CD4-positive, alpha-beta T cell (primary cell): ENCODE data around the gene FBXL17. TPM values are rescaled to one million over a fixed set of nuclear protein-coding genes. Genes with fewer than 3 reads are reported as not detected.

Source experiments
- ATAC-seq: fragments of 200-7000 bp; cut with Tn5 transposase; one replicate; pipeline ENCODE4 v1.10.0; 2022; ENCODE audit warnings: mild to moderate bottlenecking; ENCODE audit not compliant: poor library complexity
- CTCF ChIA-PET: fragments of 350-600 bp; sonication (Branson Sonifier 250); formaldehyde crosslinking; loops from one replicate; lab custom pipeline; 2021; ENCODE audit warnings: antibody characterized with exemption, inconsistent platforms; lab: Charles Lee
- POLR2A ChIA-PET: fragments of 350-600 bp; sonication (Branson Sonifier 250); formaldehyde crosslinking; loops from one replicate; lab custom pipeline; 2021; ENCODE audit warnings: antibody characterized with exemption, inconsistent platforms; lab: Charles Lee
- DNase-seq, 14 experiments: peaks; one replicate each; pipeline ENCODE4 v3.0.0-alpha.2; 2013 to 2020; ENCODE audit warnings: mixed read lengths in 2 of 14
- H3K27ac ChIP-seq, 2 donors: one replicate each; pipeline versions ENCODE4 v1.5.1 to v1.7.0; 2013; ENCODE audit warnings: low read length in 2 of 2, low read depth in 1 of 2, mild to moderate bottlenecking in 1 of 2
- H3K27me3 ChIP-seq, 2 experiments: 1 replicate in 1 of 2; 2 replicates in 1 of 2; pipeline versions ENCODE4 v1.6.1 to v1.7.0; 2013; ENCODE audit warnings: low read length in 2 of 2, control low read depth in 1 of 2, mild to moderate bottlenecking in 1 of 2, moderate library complexity in 1 of 2; ENCODE audit not compliant: insufficient read depth in 2 of 2, control insufficient read depth in 1 of 2
- H3K36me3 ChIP-seq: one replicate; pipeline ENCODE4 v1.6.1; 2013; ENCODE audit warnings: low read length, control low read depth; ENCODE audit not compliant: insufficient read depth
- H3K4me1 ChIP-seq: one replicate; pipeline ENCODE4 v1.6.1; 2013; ENCODE audit warnings: low read length, control low read depth; ENCODE audit not compliant: insufficient read depth
- H3K4me3 ChIP-seq: one replicate; pipeline ENCODE4 v1.5.1; 2013; ENCODE audit warnings: mild to moderate bottlenecking, low read length, moderate library complexity
- H3K9me3 ChIP-seq, 2 experiments: 1 replicate in 1 of 2; 2 replicates in 1 of 2; pipeline versions ENCODE4 v1.6.1 to v1.7.0; 2013; ENCODE audit warnings: low read length in 2 of 2, mild to moderate bottlenecking in 2 of 2, control low read depth in 1 of 2, moderate library complexity in 1 of 2; ENCODE audit not compliant: control insufficient read depth in 1 of 2, insufficient read depth in 1 of 2
- H3K27ac Mint-ChIP-seq: one replicate; pipeline ENCODE4 v1.8.0; 2020; ENCODE audit warnings: mixed read lengths
- H3K27me3 Mint-ChIP-seq: one replicate; pipeline ENCODE4 v1.8.0; 2021; ENCODE audit warnings: mixed read lengths
- H3K36me3 Mint-ChIP-seq: one replicate; pipeline ENCODE4 v1.8.0; 2021; ENCODE audit warnings: low read depth, mixed read lengths
- H3K4me1 Mint-ChIP-seq: one replicate; pipeline ENCODE4 v1.8.0; 2021; ENCODE audit warnings: low read depth, mixed read lengths
- H3K4me3 Mint-ChIP-seq: one replicate; pipeline ENCODE4 v1.8.0; 2020; ENCODE audit warnings: mild to moderate bottlenecking, mixed read lengths
- H3K9me3 Mint-ChIP-seq: one replicate; pipeline ENCODE4 v1.8.0; 2020; ENCODE audit warnings: mixed read lengths
- CTCF ChIP-seq: fragments of 200-600 bp; IDR thresholded peaks from one replicate; pipeline ENCODE4 v1.8.0; 2022; ENCODE audit warnings: antibody characterized with exemption, mild to moderate bottlenecking
- intact Hi-C, 2 experiments: fragments of 100-400 bp; cut with DNase I in 1 of 2; cut with micrococcal nuclease in 1 of 2; formaldehyde crosslinking; loops; one replicate each; pipeline versions ENCODE4 v1.15.1 to v1.9.0; 2023 to 2025; cut with DNase I, micrococcal nuclease
- total RNA-seq, 174 experiments: library from RNA in 2 of 174; stranded (reverse) in 2 of 174; gene quantifications; one replicate each; pipeline ENCODE4 v1.2.3 and lab custom pipeline; 2021 to 2026

Gene FBXL17
- total RNA-seq, 2 experiments from 2014 or later: 17.9 to 21.1 TPM

GRCh38 chr5:108386345-108387061 is 4.6 kb upstream of the FBXL17 start:
- intact Hi-C loops: loop anchor here in 1 of 2 experiments (10.0 kb wide), 1 partner anchor 1308 kb away; no protein-coding TSS in a partner anchor
- H3K27ac Mint-ChIP-seq: peak overlapping the region; percentile 94

DNA sequence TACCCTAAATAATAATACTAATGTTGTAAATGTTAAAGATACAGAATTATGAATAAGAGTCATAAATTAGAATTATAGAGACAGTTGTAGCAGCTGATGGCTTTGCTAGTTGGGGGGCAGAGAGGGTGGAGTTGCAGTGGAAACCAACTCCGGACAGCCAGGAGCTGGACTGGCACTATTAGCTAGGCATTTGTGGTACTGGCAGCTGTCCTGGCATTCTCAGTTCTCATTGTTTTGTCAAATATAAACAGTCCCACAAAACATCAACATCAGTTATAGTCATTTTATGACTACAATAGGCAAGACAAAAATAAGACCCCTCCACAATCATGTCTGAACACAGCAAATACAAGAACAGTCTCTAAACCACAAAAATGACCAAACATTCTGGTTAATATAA is 2.8 kb upstream of the FBXL17 start:
- DNase-seq: no peak
- H3K36me3 ChIP-seq: no peaks in the 10 kb centered on the region
- no peak for TF ChIP-seq CTCF
- no peak for ATAC-seq
- Mint-ChIP-seq H3K27ac (peak overlapping the region; percentile 94), H3K9me3 (no peaks in the 10 kb centered on the region), H3K4me3 (no peak overlapping the region), H3K27me3 (no peaks in the 10 kb centered on the region), H3K36me3 (peaks cover 20% of the 10 kb centered on the region), H3K4me1 (peaks cover 24% of the 10 kb centered on the region)
- CTCF ChIA-PET: no interaction called here
- no peaks in the 10 kb centered on the region for H3K9me3 ChIP-seq
- H3K4me3 ChIP-seq: no peak overlapping the region
- H3K4me1 ChIP-seq: peaks cover 12% of the 10 kb centered on the region
- POLR2A ChIA-PET: no interaction called here
- intact Hi-C loops: loop anchor here in 1 of 2 experiments (5.0 to 10.0 kb wide), 2 partner anchors 363 to 1310 kb away; partner anchors contain the start of gene FER
- H3K27ac ChIP-seq: no peak overlapping the region
- H3K27me3 ChIP-seq: no peaks in the 10 kb centered on the region

More at GRCh38 chr5:108386345-108387061, 4.6 kb upstream of the FBXL17 start:
- no peaks in the 10 kb centered on the region for H3K9me3 ChIP-seq
- DNase-seq: no peak
- no peaks in the 10 kb centered on the region for H3K27me3 Mint-ChIP-seq
- H3K27me3 ChIP-seq: no peaks in the 10 kb centered on the region
- H3K36me3 Mint-ChIP-seq: peaks cover 11% of the 10 kb centered on the region
- H3K4me1 ChIP-seq: peaks cover 9% of the 10 kb centered on the region
- H3K36me3 ChIP-seq: no peaks in the 10 kb centered on the region
- H3K4me3 Mint-ChIP-seq: no peak overlapping the region
- no peak overlapping the region for H3K27ac ChIP-seq
- ChIA-PET POLR2A (no interaction called here), CTCF (no interaction called here)
- no peak for TF ChIP-seq CTCF
- no peak for ATAC-seq
- H3K4me1 Mint-ChIP-seq: peaks cover 20% of the 10 kb centered on the region
- no peaks in the 10 kb centered on the region for H3K9me3 Mint-ChIP-seq
- H3K4me3 ChIP-seq: no peak overlapping the region

DNA sequence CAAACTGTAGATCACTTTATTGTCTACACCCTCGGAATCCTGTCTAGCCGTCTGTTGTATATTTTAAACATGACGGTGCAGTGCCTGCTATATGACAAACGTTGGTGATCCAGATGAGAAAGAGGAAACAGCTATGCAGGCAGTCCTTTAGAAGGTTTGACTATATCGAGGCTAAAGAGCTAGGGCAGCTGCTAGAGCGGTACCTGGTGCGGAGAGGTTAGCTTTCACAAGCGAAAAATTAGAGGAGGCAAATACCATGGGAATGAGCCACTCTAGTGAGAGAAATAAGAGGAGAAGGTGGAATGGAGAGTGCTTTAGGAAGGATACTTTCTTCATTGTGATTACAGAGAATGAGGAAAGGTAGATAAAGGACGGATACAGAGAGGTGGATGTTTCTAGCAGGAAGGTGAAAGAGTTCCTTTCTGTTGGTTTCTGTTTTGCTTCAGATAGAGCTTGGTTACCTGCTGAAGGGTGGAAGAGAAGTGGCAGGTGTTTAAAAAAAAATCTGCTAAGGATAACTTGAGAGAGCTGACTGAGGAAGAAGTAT is 959 bp upstream of the FBXL17 start:
- DNase-seq (peak in 7 of 14 experiments; percentile 2 to 69 (median 11)), ATAC-seq (peak; percentile 33)
- Mint-ChIP-seq H3K27me3 (no peaks in the 10 kb centered on the region), H3K27ac (peak overlapping the region; percentile 94), H3K4me3 (peak overlapping the region; percentile 90), H3K4me1 (peaks cover 43% of the 10 kb centered on the region), H3K36me3 (peaks cover 26% of the 10 kb centered on the region), H3K9me3 (no peaks in the 10 kb centered on the region)
- ChIA-PET CTCF (interaction anchor here (0.8 kb wide), 1 partner anchor 124 kb away, joined by 3 read pairs; no protein-coding TSS in a partner anchor), POLR2A (interaction anchor here (0.7 to 2.9 kb wide), 22 partner anchors 9 to 1539 kb away, joined by 3 to 59 read pairs (median 5); partner anchors contain the start of genes FER, MAN2A1 and PJA2)
- Histone ChIP-seq H3K4me3 (peak overlapping the region; percentile 63), H3K36me3 (no peaks in the 10 kb centered on the region), H3K27ac (peak overlapping the region; percentile 88 to 98), H3K4me1 (peaks cover 13% of the 10 kb centered on the region), H3K9me3 (no peaks in the 10 kb centered on the region), H3K27me3 (no peaks in the 10 kb centered on the region)
- no peak for TF ChIP-seq CTCF
- intact Hi-C loops: loop anchor here (2.0 to 10.0 kb wide), 6 partner anchors 364 to 1312 kb away; partner anchors contain the start of genes FER (in 2 of the 2), MAN2A1 (in 1 of the 2) and PJA2 (in 1 of the 2)
